MCF 10A (cell line): ENCODE measurements around the gene RAB18. TPM values are rescaled to one million over a fixed set of nuclear protein-coding genes. Genes with fewer than 3 reads are reported as not detected.

Experiments used
- BruUV-seq: library from RNA; stranded (reverse); fragments of 400-500 nt; replicated peaks from 2 replicates; lab custom pipeline; 2021; lab: Mats Ljungman, UMichigan
- CTCF ChIA-PET: fragments of 300-600 bp; sonication (Branson Sonifier 250); formaldehyde crosslinking; extraction: SDS; loops from one replicate; lab custom pipeline; 2021; ENCODE audit warnings: antibody characterized with exemption, inconsistent platforms; lab: Yijun Ruan, JAX
- POLR2A ChIA-PET: fragments of 300-600, 350-650 bp; sonication (Branson Sonifier 250); formaldehyde crosslinking; extraction: SDS; loops from one replicate; lab custom pipeline; 2020; ENCODE audit warnings: antibody characterized with exemption, inconsistent platforms; lab: Yijun Ruan, JAX
- DNase-seq: peaks from one replicate; pipeline ENCODE4 v3.0.0-alpha.2; 2018; ENCODE audit not compliant: unreplicated experiment
- H3K27ac Mint-ChIP-seq: one replicate; pipeline ENCODE4 v1.8.0; 2022; ENCODE audit warnings: mild to moderate bottlenecking, low read depth, mixed read lengths; ENCODE audit not compliant: unreplicated experiment
- H3K27me3 Mint-ChIP-seq: one replicate; pipeline ENCODE4 v1.8.0; 2022; ENCODE audit warnings: mixed read lengths; ENCODE audit not compliant: insufficient read depth, unreplicated experiment
- H3K36me3 Mint-ChIP-seq: one replicate; pipeline ENCODE4 v1.8.0; 2022; ENCODE audit warnings: mild to moderate bottlenecking, moderate library complexity, mixed read lengths; ENCODE audit not compliant: insufficient read depth, unreplicated experiment
- H3K4me1 Mint-ChIP-seq: one replicate; pipeline ENCODE4 v1.8.0; 2022; ENCODE audit warnings: mixed read lengths; ENCODE audit not compliant: insufficient read depth, unreplicated experiment
- H3K4me3 Mint-ChIP-seq: one replicate; pipeline ENCODE4 v1.8.0; 2022; ENCODE audit warnings: mild to moderate bottlenecking, moderate library complexity, mixed read lengths; ENCODE audit not compliant: unreplicated experiment
- H3K9me3 Mint-ChIP-seq: one replicate; pipeline ENCODE4 v1.8.0; 2022; ENCODE audit warnings: mixed read lengths; ENCODE audit not compliant: unreplicated experiment
- intact Hi-C: fragments of 100-400 bp; cut with micrococcal nuclease; formaldehyde crosslinking; loops from 2 replicates; pipeline ENCODE4 v1.14.1; 2022
- total RNA-seq: library from RNA; stranded (reverse); gene quantifications from 2 replicates; pipeline ENCODE4 v1.2.3, GENCODE V29; 2022
- TF ChIP-seq, protein P1 (sequence below): fragments of 200-600 bp; IDR thresholded peaks from one replicate; pipeline ENCODE4 v1.8.0; 2022; ENCODE audit warnings: antibody characterized with exemption, mild to moderate bottlenecking; ENCODE audit not compliant: unreplicated experiment

RAB18 gene
- total RNA-seq, 1 experiment from 2014 or later: 126 TPM

DNA sequence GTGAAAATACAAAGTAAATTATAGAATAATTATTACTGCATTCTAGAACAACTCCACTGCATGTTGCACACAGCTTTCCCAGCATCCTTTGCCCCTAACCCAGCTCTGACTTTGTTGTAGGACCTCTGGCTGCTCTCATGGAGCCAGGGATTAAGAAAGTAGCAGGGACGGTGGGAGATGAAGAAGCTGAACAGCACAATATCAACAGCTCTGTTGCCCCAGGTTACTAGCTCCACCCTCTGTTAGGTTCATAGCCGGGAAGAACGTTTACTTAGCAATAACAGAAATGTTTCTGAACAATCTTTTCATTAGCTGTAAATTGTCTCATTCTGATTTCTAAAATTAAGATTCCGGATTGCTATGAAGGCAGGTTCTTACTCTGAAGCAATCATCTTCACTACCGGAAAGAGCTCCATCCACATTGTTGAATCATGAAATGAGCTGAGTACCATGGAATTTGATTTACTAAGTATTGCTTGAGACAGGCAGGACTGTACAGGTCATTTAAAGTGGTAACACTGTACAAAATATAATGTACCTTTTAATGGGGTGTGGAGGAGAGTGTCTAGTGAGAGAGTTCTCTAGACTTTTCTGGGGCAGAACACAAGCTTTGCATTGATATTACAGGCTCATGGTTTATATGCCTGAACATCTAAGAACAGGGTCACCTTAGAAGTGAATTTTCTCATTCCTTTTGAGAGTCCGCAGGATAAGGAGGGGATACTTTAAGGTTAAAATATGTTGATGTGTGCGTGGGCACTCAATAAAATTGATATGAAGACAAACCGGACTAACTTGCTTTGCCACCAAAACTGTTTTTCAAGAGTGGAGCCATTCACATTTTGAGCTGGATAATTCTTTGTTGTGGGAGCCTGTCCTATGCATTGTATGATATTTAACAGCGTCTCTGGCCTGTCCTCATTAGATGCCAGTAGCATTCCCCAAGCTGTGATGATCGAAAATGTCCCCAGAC lies 20.8 kb upstream of the RAB18 start:
- peak overlapping the region; percentile 59 for H3K4me3 Mint-ChIP-seq

DNA sequence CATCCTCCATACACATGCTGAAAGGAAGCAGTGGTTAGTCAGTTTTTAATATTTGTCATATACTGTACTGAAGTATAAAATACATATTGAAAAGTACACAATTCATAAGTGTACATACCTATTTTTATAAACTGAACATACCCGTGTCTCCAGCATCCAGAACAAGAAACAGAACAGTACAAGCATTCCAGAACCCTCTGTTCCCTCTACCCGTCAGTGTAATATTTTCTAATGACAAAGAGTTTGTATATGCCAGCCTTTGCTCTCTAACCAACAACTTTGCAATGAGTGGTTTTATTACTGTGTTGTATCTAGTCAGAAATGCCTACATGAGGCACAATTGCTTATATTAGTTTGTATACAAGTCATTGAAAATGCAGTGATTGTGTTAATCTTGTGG lies 18.7 kb upstream of the RAB18 start:
- H3K4me1 Mint-ChIP-seq: peaks cover 30% of the 10 kb centered on the region
- TF ChIP-seq, protein P1, sequence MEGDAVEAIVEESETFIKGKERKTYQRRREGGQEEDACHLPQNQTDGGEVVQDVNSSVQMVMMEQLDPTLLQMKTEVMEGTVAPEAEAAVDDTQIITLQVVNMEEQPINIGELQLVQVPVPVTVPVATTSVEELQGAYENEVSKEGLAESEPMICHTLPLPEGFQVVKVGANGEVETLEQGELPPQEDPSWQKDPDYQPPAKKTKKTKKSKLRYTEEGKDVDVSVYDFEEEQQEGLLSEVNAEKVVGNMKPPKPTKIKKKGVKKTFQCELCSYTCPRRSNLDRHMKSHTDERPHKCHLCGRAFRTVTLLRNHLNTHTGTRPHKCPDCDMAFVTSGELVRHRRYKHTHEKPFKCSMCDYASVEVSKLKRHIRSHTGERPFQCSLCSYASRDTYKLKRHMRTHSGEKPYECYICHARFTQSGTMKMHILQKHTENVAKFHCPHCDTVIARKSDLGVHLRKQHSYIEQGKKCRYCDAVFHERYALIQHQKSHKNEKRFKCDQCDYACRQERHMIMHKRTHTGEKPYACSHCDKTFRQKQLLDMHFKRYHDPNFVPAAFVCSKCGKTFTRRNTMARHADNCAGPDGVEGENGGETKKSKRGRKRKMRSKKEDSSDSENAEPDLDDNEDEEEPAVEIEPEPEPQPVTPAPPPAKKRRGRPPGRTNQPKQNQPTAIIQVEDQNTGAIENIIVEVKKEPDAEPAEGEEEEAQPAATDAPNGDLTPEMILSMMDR: no peak
- no peaks in the 10 kb centered on the region for H3K27me3 Mint-ChIP-seq
- intact Hi-C loops: loop anchor here (5.0 kb wide), 1 partner anchor 38 kb away; no protein-coding TSS in a partner anchor
- POLR2A ChIA-PET: interaction anchor here (0.6 to 1.6 kb wide), 5 partner anchors 10 to 1047 kb away, joined by 3 to 11 read pairs (median 5); partner anchors contain the start of gene RAB18
- no TSS peak for BruUV-seq
- DNase-seq: no peak
- H3K27ac Mint-ChIP-seq: peak overlapping the region; percentile 31
- no peak overlapping the region for H3K4me3 Mint-ChIP-seq
- H3K36me3 Mint-ChIP-seq: no peaks in the 10 kb centered on the region
- CTCF ChIA-PET: interaction anchor here (0.6 to 2.3 kb wide), 4 partner anchors 15 to 37 kb away, joined by 3 to 16 read pairs (median 4); partner anchors contain the start of gene RAB18
- H3K9me3 Mint-ChIP-seq: no peaks in the 10 kb centered on the region

More for the DNA sequence above, 20.8 kb upstream of the RAB18 start:
- TF ChIP-seq, protein P1: no peak
- intact Hi-C loops: no loop called here
- ChIA-PET POLR2A (interaction anchor here (0.6 to 2.3 kb wide), 13 partner anchors 8 to 111 kb away, joined by 3 to 30 read pairs (median 4); partner anchors contain the start of gene RAB18), CTCF (interaction anchor here (0.6 to 1.8 kb wide), 4 partner anchors 20 to 755 kb away, joined by 4 to 6 read pairs (median 4); partner anchors contain the start of gene RAB18)
- Mint-ChIP-seq H3K4me1 (peaks cover 30% of the 10 kb centered on the region), H3K36me3 (no peaks in the 10 kb centered on the region), H3K9me3 (no peaks in the 10 kb centered on the region), H3K27ac (peak overlapping the region; percentile 87), H3K27me3 (no peaks in the 10 kb centered on the region)
- DNase-seq: peak; percentile 57
- TSS peak; percentile 99 for BruUV-seq

DNA sequence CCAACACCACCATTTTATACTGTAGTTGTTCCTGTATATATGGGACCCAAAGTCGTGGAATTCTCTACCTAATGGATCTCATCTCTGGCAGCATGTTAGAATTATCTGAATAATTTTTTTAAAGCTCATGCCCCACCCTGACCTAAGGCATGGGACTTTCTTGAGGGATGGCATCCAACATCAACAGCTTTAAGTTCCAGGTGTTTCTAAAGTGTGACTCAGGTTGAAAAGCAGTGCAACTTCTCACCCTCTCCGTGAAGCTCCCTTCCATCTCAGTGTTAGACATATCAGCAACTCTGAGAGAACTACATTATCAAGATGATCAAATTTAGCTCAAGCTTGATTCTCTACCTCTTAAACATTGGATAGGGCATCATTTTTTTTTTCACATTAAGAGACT lies 18.1 kb upstream of the RAB18 start:
- no peaks in the 10 kb centered on the region for H3K36me3 Mint-ChIP-seq
- no peak overlapping the region for H3K4me3 Mint-ChIP-seq
- intact Hi-C loops: loop anchor here (5.0 kb wide), 1 partner anchor 39 kb away; no protein-coding TSS in a partner anchor
- no TSS peak for BruUV-seq
- peak; percentile 20 for DNase-seq
- no peaks in the 10 kb centered on the region for H3K9me3 Mint-ChIP-seq
- POLR2A ChIA-PET: interaction anchor here (0.8 to 2.8 kb wide), 6 partner anchors 11 to 43 kb away, joined by 3 to 11 read pairs (median 8); partner anchors contain the start of gene RAB18
- peak overlapping the region; percentile 31 for H3K27ac Mint-ChIP-seq
- no peaks in the 10 kb centered on the region for H3K27me3 Mint-ChIP-seq
- CTCF ChIA-PET: interaction anchor here (0.6 to 2.3 kb wide), 4 partner anchors 14 to 45 kb away, joined by 3 to 16 read pairs (median 4); partner anchors contain the start of gene RAB18
- TF ChIP-seq, protein P1: no peak
- H3K4me1 Mint-ChIP-seq: peaks cover 34% of the 10 kb centered on the region
